HG03139 (cell line): Measurements from ENCODE around the gene DNAJB6.

ENCODE experiments used
- ATAC-seq: cut with Tn5 transposase; IDR thresholded peaks from one replicate; pipeline ENCODE4 v1.9.1; 2021; ENCODE audit not compliant: unreplicated experiment

DNAJB6 gene

GRCh38 chr7:157394246-157395191 lies 57.7 kb downstream of the DNAJB6 start:
- ATAC-seq, result no peak

GRCh38 chr7:157395206-157395605 lies 58.4 kb downstream of the DNAJB6 start:
- no peak for ATAC-seq

- no peak for ATAC-seq
These were observed 59.7 kb downstream of the DNAJB6 start for GRCh38 chr7:157396316-157397035.

GRCh38 chr7:157397036-157397720 lies 60.4 kb downstream of the DNAJB6 start:
- ATAC-seq, result no peak

GRCh38 chr7:157397731-157398691 lies 61.2 kb downstream of the DNAJB6 start:
- no peak for ATAC-seq

- ATAC-seq, result no peak
These were observed 62.4 kb downstream of the DNAJB6 start for GRCh38 chr7:157399086-157399687.

GRCh38 chr7:157400171-157400860 lies 63.5 kb downstream of the DNAJB6 start:
- no peak for ATAC-seq

- ATAC-seq, result no peak
These were observed 65.0 kb downstream of the DNAJB6 start for GRCh38 chr7:157401567-157402387.

DNA sequence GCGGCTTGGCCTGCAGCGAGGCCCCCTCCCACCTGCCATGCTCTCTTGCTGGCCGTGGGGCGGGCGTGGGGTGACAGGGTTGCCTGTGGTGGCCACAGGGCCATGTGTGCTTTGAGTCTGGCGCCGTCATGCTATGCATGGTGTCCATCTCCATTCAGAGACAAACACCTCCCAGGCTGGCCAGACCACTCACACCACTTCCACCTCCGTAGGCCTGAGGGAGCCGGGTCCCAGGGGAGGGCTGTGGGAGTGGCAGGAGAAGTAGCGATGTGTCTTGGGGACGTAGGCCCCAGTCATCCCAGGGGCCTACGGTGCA lies 65.5 kb downstream of the DNAJB6 start:
- ATAC-seq, result no peak

DNA sequence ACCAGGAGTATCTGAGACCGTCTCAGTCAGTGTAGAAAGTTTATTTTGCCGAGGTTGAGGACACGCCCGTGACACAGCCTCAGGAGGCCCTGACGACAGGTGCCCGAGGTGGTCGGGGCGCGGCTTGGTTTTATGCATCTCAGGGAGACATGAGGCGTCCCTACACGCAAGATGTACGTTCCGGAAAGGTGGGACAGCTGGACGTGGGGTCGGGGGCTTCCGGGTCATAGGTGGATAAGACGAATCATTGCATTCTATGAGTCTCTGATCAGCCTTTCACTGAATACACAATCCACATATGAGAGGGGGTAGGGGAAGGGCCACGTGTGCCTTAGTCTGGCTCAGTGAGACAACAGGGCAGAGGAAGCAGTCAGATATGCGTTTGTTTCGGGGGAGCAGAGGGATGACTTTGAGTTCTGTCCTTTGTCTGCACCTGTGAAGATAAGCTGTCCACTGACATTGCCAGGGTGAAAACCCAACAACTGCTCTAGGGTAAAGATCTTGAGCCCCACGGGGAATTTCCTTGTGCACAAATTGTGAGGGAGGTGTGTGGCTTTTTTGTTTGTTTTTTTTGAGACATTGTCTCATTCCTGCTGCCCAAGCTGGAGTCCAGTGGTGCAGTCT lies 66.2 kb downstream of the DNAJB6 start:
- no peak for ATAC-seq

- ATAC-seq, result no peak
These were observed 67.0 kb downstream of the DNAJB6 start for GRCh38 chr7:157403646-157404401.

DNA sequence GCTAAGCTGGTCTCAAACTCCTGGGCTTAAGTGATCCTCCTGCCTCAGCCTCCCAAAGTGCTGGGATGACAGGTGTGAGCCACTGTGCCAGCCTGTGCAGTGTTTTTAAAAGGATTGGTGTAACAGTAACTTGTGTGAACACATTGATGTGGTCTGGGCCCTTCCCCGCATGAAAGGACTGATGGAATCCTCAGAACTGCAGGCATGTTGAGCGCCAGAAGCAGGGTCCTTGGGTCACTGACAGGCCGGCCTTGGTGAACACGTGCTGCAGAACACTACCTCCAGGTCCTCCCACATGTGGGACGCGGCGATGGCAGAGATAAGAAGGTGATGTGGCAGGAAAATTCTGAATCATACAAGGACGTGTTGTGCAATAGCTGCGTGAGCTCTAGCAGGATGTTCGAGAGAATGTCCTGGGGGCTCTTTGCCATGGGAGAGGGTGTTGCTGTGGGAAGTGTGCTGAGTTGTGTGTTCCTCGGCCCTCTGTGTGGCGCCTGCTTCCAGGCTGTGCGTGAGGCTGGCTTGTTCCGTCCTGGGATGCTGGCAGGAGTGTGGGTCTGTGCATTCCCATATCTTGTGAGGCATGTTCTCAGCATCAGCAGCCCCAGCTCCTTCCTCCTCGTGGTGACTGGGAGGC lies 68.2 kb downstream of the DNAJB6 start:
- no peak for ATAC-seq

DNA sequence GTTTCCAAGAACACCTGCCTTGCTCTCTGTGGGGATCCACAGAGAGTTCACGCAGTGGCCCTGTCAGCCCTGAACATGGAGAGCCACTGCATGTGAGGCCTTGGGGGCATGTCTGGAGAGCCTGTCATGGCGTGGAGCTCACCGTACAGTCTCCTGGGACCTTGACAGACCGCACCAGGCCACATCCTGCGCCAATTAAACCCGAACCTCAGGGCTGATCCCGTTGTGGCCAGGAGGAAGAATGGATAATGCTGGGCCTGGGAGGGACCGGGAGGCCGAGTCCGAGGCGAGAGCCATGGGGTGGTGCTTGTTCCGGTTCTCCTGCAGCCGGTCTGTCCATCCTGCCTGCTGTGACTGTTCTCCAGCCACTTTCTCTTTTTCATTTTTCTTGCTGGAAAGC lies 68.7 kb downstream of the DNAJB6 start:
- no peak for ATAC-seq

DNA sequence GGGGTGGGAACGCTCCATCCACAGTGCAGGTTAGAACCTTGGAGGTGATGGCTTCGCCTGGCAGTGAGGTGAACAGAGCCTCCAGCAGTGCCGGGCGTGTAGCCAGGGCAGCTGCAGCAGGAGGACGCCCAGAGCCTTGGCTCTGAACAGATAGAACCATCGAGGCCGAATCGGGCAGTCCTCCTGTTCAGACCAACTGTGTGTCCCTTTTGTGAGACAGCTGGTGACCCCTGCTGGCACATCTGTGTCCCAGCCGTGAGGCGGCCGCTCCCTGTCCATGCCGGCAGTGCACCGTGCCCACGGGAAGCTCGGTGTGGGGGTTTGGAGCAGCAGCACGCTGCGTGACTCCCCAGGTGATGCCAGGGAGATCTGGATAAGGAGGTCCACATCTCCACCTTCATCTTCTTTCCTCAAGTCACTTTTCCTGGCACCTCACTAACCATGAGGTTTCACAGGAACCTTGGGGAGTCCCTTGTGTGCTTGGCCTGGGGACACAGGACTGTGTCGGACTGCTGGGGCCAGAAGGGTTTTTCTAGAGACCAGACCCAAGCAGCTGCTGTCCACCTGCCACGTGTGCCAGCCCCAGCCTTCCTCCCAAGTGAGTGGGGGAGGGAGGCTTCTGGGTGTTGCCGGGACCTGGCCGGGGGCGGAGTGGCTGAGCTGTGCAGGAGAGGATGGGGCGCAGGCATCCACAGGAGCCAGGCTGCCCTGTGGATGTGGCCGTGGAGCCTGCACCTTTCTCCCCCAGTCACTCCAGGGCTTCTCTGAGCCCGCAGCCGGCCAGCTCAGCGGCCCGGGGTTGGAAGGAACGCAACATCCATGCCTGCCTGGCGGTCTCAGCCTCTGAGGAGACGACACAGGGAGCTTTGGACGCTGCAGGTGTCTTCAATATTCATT lies 69.4 kb downstream of the DNAJB6 start:
- no peak for ATAC-seq

GRCh38 chr7:157406971-157407370 lies 70.2 kb downstream of the DNAJB6 start:
- no peak for ATAC-seq
